Left ventricle myocardium inferior (tissue), 1 donor: Measurements from ENCODE around the gene NFE2L2. TPM values are rescaled to one million over a fixed set of nuclear protein-coding genes. Genes with fewer than 3 reads are reported as not detected.
A peak's percentile ranks its signal among the peaks of the same experiment; 100 is the strongest.

Experiments
- DNase-seq: peaks from one replicate; pipeline ENCODE4 v3.0.0-alpha.2; 2020
- H3K27ac ChIP-seq: fragments of 200-600 bp; replicated peaks from 2 replicates; pipeline ENCODE4 v1.8.0; 2021
- H3K27me3 ChIP-seq: fragments of 200-600 bp; 2 replicates; pipeline ENCODE4 v1.8.0; 2021; ENCODE audit warnings: low read depth
- H3K36me3 ChIP-seq: fragments of 200-600 bp; 2 replicates; pipeline ENCODE4 v1.8.0; 2021
- H3K4me1 ChIP-seq: fragments of 200-600 bp; 2 replicates; pipeline ENCODE4 v1.8.0; 2021
- H3K4me3 ChIP-seq: fragments of 200-600 bp; 2 replicates; pipeline ENCODE4 v1.8.0; 2021; ENCODE audit warnings: mild to moderate bottlenecking, moderate library complexity
- H3K9me3 ChIP-seq: fragments of 200-600 bp; replicated peaks from 2 replicates; pipeline ENCODE4 v1.8.0; 2021
- intact Hi-C: fragments of 100-400 bp; cut with micrococcal nuclease; formaldehyde crosslinking; loops from one replicate; pipeline ENCODE4 v1.11.0; 2022
- total RNA-seq: library from RNA; stranded (reverse); fragmentation: NEBNext Ultra II Directional; extraction: Animal tissue kit (Norgen Biotek cat#: 25700); gene quantifications from one replicate; pipeline ENCODE4 v1.2.1, GENCODE V29; 2021
- TF ChIP-seq, protein P1 (sequence below): fragments of 200-600 bp; IDR thresholded peaks from 2 replicates; pipeline ENCODE4 v1.8.0; 2021; ENCODE audit warnings: antibody characterized with exemption, mild to moderate bottlenecking, borderline replicate concordance
- donor health status: DM: no; HTN: yes; CAD: no; lungs with severe emphysema.

The NFE2L2 gene
- total RNA-seq, 1 donor from 2014 or later, result 50.7 TPM

DNA sequence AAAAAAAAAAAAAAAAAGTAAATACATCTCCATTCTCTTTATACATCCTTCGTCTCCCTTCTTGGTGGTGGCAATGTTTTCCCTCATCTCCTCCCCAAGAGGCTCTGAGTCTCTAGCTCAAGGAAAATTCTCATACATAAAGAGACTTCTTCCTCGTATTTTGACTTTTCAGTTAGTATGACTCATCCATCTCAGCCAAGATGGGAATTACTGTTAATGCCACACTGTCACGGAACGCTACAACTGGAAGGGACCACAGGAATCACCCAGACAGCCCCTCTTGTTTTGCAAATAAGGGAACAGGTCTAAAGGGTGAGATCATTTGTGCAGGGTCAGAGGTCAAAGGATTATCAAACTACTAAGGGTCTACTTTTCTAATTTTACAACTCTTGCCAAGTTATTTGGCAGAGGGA is 19.5 kb downstream of the NFE2L2 start:
- Histone ChIP-seq H3K27me3 (no peaks in the 10 kb centered on the region), H3K27ac (peak overlapping the region; percentile 87), H3K9me3 (no peaks in the 10 kb centered on the region), H3K4me3 (no peak overlapping the region), H3K4me1 (peaks cover 100% of the 10 kb centered on the region), H3K36me3 (no peaks in the 10 kb centered on the region)
- TF ChIP-seq, protein P1, sequence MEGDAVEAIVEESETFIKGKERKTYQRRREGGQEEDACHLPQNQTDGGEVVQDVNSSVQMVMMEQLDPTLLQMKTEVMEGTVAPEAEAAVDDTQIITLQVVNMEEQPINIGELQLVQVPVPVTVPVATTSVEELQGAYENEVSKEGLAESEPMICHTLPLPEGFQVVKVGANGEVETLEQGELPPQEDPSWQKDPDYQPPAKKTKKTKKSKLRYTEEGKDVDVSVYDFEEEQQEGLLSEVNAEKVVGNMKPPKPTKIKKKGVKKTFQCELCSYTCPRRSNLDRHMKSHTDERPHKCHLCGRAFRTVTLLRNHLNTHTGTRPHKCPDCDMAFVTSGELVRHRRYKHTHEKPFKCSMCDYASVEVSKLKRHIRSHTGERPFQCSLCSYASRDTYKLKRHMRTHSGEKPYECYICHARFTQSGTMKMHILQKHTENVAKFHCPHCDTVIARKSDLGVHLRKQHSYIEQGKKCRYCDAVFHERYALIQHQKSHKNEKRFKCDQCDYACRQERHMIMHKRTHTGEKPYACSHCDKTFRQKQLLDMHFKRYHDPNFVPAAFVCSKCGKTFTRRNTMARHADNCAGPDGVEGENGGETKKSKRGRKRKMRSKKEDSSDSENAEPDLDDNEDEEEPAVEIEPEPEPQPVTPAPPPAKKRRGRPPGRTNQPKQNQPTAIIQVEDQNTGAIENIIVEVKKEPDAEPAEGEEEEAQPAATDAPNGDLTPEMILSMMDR, result no peak
- intact Hi-C loops, result no loop called here
- no peak for DNase-seq

- H3K9me3 ChIP-seq, result no peaks in the 10 kb centered on the region
- H3K4me1 ChIP-seq, result peaks cover 100% of the 10 kb centered on the region
- no peaks in the 10 kb centered on the region for H3K36me3 ChIP-seq
- no peak overlapping the region for H3K4me3 ChIP-seq
- H3K27me3 ChIP-seq, result no peaks in the 10 kb centered on the region
- peak overlapping the region; percentile 87 for H3K27ac ChIP-seq
- intact Hi-C loops, result no loop called here
- no peak for DNase-seq
- TF ChIP-seq, protein P1, result no peak
Measured at GRCh38 chr2:177244244-177244771, 20.2 kb downstream of the NFE2L2 start.

- intact Hi-C loops, result no loop called here
- H3K4me3 ChIP-seq, result no peak overlapping the region
- peaks cover 100% of the 10 kb centered on the region for H3K4me1 ChIP-seq
Measured at GRCh38 chr2:177243476-177243875, 21.1 kb downstream of the NFE2L2 start.

GRCh38 chr2:177243073-177243472 is 21.5 kb downstream of the NFE2L2 start:
- no peaks in the 10 kb centered on the region for H3K36me3 ChIP-seq
- H3K9me3 ChIP-seq, result no peaks in the 10 kb centered on the region
- intact Hi-C loops, result no loop called here
- peaks cover 100% of the 10 kb centered on the region for H3K4me1 ChIP-seq
- TF ChIP-seq, protein P1, result no peak
- no peak for DNase-seq
- no peaks in the 10 kb centered on the region for H3K27me3 ChIP-seq
- H3K27ac ChIP-seq, result peak overlapping the region; percentile 87
- H3K4me3 ChIP-seq, result peak overlapping the region; percentile 49

More at GRCh38 chr2:177243476-177243875, 21.1 kb downstream of the NFE2L2 start:
- Histone ChIP-seq H3K9me3 (no peaks in the 10 kb centered on the region), H3K27me3 (no peaks in the 10 kb centered on the region), H3K36me3 (no peaks in the 10 kb centered on the region), H3K27ac (peak overlapping the region; percentile 87)
- no peak for DNase-seq
- TF ChIP-seq, protein P1, result no peak

DNA sequence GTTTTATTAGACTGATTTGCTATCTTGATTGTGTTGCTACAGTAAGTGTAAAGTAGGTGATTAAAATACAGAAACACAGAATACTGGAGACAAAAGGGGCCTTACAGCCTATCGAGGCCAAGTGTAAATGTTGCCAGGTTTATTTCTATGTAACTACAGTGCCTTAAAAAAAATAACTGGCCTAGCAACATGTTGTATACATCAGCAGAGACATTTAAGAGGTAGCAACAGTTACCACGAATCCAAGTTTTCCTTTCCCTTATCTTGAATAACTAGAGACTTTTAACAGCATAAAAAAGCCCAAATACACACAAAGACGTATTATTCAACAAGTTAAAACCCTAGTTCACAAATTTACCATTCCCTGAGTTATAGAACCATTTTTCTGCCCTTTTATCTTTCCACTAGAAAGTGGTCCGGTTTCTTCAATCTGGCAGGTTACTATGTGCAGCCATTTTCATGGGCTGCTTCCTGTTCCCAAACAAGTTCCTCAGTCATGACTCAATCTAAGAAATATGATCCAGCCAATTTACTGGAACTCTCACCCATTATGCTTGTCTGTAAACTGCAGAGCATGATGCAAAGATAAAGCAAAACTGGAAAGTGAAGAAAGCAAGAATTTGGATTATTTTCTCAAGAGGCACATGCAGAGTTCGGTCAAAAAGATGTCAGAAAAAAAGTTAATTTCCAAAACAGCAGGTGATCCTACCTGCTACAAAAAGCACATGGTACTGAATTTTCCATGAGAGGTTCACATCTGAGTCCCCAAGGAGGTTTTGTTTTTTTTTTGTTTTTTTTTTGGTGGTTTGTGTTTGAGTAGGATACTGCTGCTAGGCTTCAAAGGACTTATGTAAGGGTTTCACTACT is 22.2 kb downstream of the NFE2L2 start:
- TF ChIP-seq, protein P1, result no peak
- peak overlapping the region; percentile 87 for H3K27ac ChIP-seq
- H3K27me3 ChIP-seq, result no peaks in the 10 kb centered on the region
- intact Hi-C loops, result no loop called here
- H3K9me3 ChIP-seq, result no peaks in the 10 kb centered on the region
- DNase-seq, result no peak
- peaks cover 100% of the 10 kb centered on the region for H3K4me1 ChIP-seq
- no peaks in the 10 kb centered on the region for H3K36me3 ChIP-seq
- H3K4me3 ChIP-seq, result peak overlapping the region; percentile 49
